Progenitor cell of endocrine pancreas (in vitro differentiated cells): ENCODE measurements around the gene AGO3. TPM values are rescaled to one million over a fixed set of nuclear protein-coding genes. Genes with fewer than 3 reads are reported as not detected.

ENCODE experiments used
- DNase-seq: peaks from one replicate; pipeline ENCODE4 v3.0.0; 2021; ENCODE audit warnings: low spot score; ENCODE audit not compliant: unreplicated experiment
- H3K27ac Mint-ChIP-seq: 2 replicates; pipeline ENCODE4 v1.8.0; 2021; ENCODE audit warnings: mild to moderate bottlenecking, moderate library complexity, mixed read lengths
- H3K27me3 Mint-ChIP-seq: 2 replicates; pipeline ENCODE4 v1.8.0; 2021; ENCODE audit warnings: mixed read lengths
- H3K36me3 Mint-ChIP-seq: 2 replicates; pipeline ENCODE4 v1.8.0; 2022; ENCODE audit warnings: mixed read lengths; ENCODE audit not compliant: insufficient read depth
- H3K4me1 Mint-ChIP-seq: 2 replicates; pipeline ENCODE4 v1.8.0; 2021; ENCODE audit warnings: low read depth, mixed read lengths
- H3K4me3 Mint-ChIP-seq: 2 replicates; pipeline ENCODE4 v1.8.0; 2021; ENCODE audit warnings: low read depth, mild to moderate bottlenecking, moderate library complexity, mixed read lengths
- H3K9me3 Mint-ChIP-seq: 2 replicates; pipeline ENCODE4 v1.8.0; 2021; ENCODE audit warnings: low read depth, mixed read lengths
- CTCF ChIP-seq: fragments of 200-600 bp; sonication (generic); IDR thresholded peaks from one replicate; pipeline ENCODE4 v1.5.0; 2021; ENCODE audit warnings: antibody characterized with exemption, mild to moderate bottlenecking; ENCODE audit not compliant: unreplicated experiment
- total RNA-seq: library from RNA; stranded (reverse); gene quantifications from 2 replicates; pipeline ENCODE4 v1.2.1, GENCODE V29; 2021

AGO3 gene
- total RNA-seq, 1 donor from 2014 or later: 40.8 TPM

- Mint-ChIP-seq H3K36me3 (no peaks in the 10 kb centered on the region), H3K27me3 (no peaks in the 10 kb centered on the region), H3K4me3 (peak overlapping the region; percentile 84), H3K4me1 (peaks cover 26% of the 10 kb centered on the region), H3K9me3 (no peaks in the 10 kb centered on the region), H3K27ac (no peak overlapping the region)
- DNase-seq: no peak
- no peak for TF ChIP-seq CTCF
These were observed 2.0 kb downstream of the AGO3 start for GRCh38 chr1:35932941-35933340.

- Mint-ChIP-seq H3K4me1 (peaks cover 20% of the 10 kb centered on the region), H3K4me3 (no peak overlapping the region), H3K36me3 (no peaks in the 10 kb centered on the region), H3K27me3 (no peaks in the 10 kb centered on the region), H3K9me3 (no peaks in the 10 kb centered on the region), H3K27ac (no peak overlapping the region)
- no peak for TF ChIP-seq CTCF
- no peak for DNase-seq
These were observed 4.8 kb downstream of the AGO3 start for GRCh38 chr1:35935442-35936388.

- no peak overlapping the region for H3K27ac Mint-ChIP-seq
- no peaks in the 10 kb centered on the region for H3K9me3 Mint-ChIP-seq
- no peaks in the 10 kb centered on the region for H3K36me3 Mint-ChIP-seq
- DNase-seq: no peak
- no peaks in the 10 kb centered on the region for H3K27me3 Mint-ChIP-seq
- no peak for TF ChIP-seq CTCF
- no peak overlapping the region for H3K4me3 Mint-ChIP-seq
- H3K4me1 Mint-ChIP-seq: peaks cover 17% of the 10 kb centered on the region
These were observed 5.9 kb downstream of the AGO3 start for GRCh38 chr1:35936838-35937237.

- H3K27me3 Mint-ChIP-seq: no peaks in the 10 kb centered on the region
- H3K9me3 Mint-ChIP-seq: no peaks in the 10 kb centered on the region
- no peak for DNase-seq
- no peaks in the 10 kb centered on the region for H3K4me1 Mint-ChIP-seq
- H3K4me3 Mint-ChIP-seq: no peak overlapping the region
- no peak overlapping the region for H3K27ac Mint-ChIP-seq
- no peak for TF ChIP-seq CTCF
- H3K36me3 Mint-ChIP-seq: no peaks in the 10 kb centered on the region
These were observed 8.6 kb downstream of the AGO3 start for GRCh38 chr1:35939484-35939883.

DNA sequence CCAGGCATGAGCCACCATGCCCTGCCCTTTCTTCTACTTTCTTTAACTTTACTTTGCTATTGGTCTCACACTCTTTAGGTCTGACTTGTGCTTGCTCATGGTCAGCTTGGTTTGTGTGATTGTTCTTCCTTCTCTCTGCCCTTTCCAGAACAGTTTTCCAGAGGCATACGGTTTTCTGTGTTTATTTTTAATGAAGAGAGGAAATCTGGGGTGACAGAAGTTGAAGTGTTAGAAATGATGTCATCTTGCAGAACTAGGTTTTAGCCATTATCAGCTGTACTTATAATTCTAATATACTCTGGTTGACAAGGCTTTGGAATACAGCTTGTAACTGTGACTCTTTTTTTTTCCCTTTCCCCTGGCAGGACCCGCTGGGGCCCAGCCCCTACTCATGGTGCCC lies 14.4 kb downstream of the AGO3 start:
- H3K27ac Mint-ChIP-seq: no peak overlapping the region
- DNase-seq: no peak
- no peaks in the 10 kb centered on the region for H3K4me1 Mint-ChIP-seq
- peaks cover 4% of the 10 kb centered on the region for H3K36me3 Mint-ChIP-seq
- no peaks in the 10 kb centered on the region for H3K27me3 Mint-ChIP-seq
- no peak overlapping the region for H3K4me3 Mint-ChIP-seq
- no peaks in the 10 kb centered on the region for H3K9me3 Mint-ChIP-seq
- TF ChIP-seq CTCF: no peak
